ENCODE results near the gene GASK1A. TPM values are rescaled to one million over a fixed set of nuclear protein-coding genes. Genes with fewer than 3 reads are reported as not detected.

Gene GASK1A
- total and polyA plus RNA-seq, 2 of the 8 experiments (the other 6 are each of a cell fraction or from before 2014, with no cell fraction given), result 4.7 to 7.9 TPM

DNA sequence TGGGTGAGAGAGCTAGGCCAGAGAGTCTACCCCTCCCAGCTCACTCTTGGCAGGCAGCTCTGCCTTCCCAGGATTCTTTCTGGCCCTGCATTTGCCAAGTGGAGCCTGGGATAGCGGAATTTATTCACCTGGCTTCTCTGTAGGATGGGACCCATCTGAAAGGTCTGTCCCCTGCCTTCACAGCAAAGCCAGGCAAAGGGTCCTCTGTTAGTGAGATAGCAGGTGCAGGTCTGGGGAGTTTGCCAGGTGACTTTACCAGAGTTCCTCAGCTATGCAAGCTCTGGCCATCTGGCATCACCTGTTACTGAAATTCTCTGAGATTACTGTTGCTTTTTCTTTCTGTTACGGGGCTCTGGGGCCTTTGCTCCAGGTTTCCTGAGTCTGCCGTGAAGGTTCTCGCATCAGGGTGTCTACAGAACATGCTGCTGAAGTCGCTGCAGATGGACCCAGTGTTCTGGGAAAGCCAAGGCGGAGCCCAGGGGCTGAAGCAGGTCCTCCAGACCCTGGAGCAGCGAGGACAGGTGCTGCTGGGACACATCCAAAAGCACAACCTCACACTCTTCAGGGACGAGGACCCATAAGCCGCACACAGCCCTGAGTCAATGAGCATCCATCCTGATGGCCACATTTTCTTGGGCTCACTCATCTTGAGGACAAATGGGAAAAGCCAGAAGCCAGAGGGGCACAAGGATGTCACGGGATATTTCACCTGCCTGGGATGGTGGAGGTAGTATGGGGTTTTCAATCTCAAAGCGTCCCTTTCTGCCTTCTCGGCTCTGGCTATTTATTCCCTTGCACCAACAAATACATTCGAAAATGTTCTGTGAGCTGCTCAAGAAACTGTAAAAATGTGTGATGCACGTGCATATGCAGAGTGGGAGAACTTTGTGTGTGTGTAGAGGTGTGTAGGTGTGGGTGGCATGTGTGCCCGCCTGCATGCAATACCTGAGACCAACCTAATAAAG, 77.0 kb downstream of the GASK1A start (continued):
- TF ChIP-seq CHD1 (IDR thresholded peaks at IDR 0.05; ENCODE audit: low read depth, low read length) (no peak), ASH2L (IDR thresholded peaks at IDR 0.05; ENCODE audit: low read length) (no peak), RFX5 (IDR thresholded peaks at IDR 0.05; ENCODE audit: borderline replicate concordance, low read depth, low read length) (no peak), FOSL1 (IDR thresholded peaks at IDR 0.05; ENCODE audit: insufficient read depth, low read depth, low read length) (no peak), TAF1 (IDR thresholded peaks at IDR 0.05; ENCODE audit: low read depth, low read length) (no peak), POLR2AphosphoS5 (IDR thresholded peaks at IDR 0.05; ENCODE audit: low read depth, low read length) (no peak)
